HG03039 (cell line): ENCODE results near the gene ITGA4.

Experiments
- ATAC-seq: cut with Tn5 transposase; IDR thresholded peaks from one replicate; pipeline ENCODE4 v1.9.1; 2021; ENCODE audit warnings: mild to moderate bottlenecking, moderate library complexity; ENCODE audit not compliant: unreplicated experiment

The ITGA4 gene

DNA sequence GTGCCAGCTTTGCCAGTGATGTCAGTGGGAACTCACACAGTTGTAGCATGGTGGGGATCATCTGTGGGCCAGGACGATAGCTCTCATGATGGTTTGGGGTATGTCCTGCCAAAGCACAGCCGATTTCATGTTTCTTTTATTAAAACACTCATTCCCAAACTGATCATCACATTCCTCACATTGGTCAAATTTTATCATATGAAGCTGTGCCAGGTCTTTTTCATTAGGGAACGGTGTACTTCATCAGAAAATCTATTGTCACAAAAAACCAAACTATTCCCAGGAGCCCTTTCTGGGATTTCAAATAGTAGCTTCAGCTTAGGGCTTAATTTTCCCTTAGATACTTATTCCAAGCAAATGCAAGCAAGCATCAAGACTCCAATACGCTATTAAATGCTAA is 42.0 kb downstream of the ITGA4 start:
- no peak for ATAC-seq

DNA sequence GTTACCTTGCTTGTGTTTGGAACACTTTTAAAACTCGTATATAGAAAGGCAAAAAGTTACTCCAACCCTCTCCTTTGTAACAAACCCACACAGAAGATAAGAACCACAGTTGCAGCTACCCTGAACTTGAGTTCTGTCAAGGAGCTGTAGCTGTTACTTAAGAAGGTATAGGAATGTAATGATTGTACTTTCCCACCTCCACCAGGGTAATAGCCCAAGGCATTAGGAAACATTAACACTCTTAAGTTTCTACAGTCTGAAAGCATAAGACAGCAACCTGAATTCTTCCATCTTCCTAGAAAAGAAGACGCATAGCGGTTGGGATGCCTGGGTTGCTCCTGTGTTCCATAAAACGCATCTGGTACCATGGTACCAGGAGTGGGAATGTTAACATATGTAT is 43.0 kb downstream of the ITGA4 start:
- no peak for ATAC-seq

DNA sequence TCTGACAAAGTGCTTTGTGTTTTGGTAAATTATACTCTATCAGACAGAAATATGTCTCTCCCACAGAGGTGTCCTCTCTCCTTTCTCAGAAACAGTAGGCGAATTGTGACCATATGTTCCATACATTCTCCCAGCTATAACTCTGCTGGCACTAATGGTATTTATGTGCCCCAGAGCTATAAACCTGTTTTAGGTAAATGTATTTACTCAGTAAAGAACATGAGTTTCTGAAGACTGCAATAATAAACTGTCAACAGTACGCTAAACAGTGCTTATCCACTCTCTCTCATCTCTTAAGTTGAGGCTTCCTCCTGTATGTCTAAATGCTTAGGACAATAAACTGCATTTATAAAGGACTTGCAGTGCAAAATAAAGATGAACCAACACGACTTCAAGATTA is 58.5 kb downstream of the ITGA4 start:
- ATAC-seq: no peak

DNA sequence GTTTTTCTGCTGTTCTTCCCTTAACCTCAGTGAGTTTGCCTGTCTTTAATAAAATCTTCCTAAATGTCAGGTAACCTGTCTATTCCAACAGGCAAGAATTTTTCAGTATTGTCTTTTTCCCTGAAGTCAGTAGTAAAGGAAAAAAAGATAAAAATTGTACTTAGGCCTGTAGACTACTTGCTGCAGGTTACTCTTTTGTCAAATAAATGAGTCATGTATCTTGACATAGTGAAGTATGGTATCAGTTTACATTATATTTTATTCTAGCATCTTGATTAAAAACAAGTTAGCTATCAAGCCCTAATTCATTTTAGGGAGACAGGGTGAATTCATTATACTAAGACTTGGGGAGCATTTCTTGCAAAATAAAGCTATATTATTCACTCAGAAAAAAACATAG is 59.8 kb downstream of the ITGA4 start:
- no peak for ATAC-seq

DNA sequence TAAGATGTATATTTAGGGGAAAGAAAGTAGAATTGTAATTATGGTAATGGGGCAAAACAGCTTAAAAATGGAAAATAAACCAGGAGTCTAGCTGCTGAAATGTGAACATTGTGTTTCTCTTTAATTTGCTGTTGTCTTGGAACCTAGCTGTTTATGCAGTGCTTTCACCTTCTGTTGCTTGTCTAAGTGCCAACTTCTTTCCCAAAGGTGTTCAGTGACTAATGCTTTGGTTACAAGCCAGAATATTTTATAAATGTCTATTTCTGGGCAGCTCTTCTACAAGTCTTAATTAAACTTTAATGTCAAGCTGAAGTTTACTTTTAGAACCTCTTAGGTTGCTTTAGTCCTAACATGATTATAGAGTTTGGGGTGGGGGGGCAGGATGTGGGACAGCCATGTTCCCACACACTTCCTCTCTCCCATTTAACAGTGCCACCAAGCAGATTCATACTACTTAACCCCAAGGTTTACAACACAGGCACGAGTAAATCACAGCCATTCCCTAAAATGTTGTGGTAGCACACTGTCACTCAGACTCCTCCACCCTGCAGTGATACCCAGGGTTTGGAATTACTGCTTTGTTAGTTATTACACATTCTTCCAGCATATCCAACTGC is 60.6 kb downstream of the ITGA4 start:
- ATAC-seq: no peak

DNA sequence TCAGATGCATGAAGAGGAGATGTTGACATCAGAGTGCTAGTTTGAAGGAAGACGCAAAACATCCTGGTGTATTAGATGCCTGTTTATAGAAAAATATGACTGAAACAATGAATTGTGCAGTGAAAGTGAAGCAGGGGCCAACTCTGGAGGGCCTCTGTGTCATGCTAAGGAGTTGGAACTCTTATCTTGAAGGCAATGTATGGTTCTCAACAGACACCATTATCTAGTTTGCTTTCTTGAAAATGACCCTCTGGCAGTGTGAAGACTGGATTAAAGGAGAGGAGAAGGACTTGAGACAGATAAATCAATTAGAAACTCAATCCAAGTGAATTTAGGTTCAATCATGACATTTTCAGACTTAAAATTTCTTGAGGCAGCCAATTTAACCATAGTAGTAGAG is 63.1 kb downstream of the ITGA4 start:
- ATAC-seq: no peak

DNA sequence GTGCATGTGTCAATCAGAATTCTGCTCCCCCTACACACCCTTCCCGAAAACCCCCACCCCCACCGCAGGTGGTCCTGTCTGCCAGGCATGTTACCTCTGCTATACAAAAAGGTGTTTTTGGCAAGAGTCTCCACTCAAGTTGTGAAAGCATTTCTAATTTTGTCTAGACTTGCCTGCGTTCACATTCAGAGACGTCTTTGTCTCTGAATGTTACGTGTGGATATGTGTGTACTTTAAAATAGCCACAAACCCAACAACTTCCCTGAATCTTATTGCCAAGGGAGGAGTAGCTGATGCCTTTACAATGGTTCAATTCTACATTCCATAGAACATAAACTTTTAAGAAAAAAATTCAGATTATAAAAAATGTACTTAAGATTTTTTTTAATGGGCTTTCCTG is 66.6 kb downstream of the ITGA4 start:
- no peak for ATAC-seq

DNA sequence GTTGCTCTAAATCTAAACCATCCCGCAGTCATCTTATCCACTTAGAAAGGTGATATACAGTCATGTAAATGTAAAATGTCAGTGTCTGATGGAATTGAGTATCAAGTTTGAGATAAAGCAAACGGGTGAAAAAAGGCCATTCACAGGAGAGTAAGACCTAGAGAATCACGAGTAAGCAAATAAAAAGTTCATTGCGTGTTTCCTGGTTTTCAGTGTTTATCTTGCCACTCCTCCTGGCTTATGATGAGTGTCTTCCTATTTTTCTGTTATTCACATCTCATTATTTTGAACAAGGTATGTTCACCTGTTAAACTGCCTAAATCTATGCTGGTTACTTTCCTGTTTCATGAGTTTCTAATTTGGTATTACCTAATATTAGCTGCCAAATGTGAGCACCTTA is 68.8 kb downstream of the ITGA4 start:
- no peak for ATAC-seq

DNA sequence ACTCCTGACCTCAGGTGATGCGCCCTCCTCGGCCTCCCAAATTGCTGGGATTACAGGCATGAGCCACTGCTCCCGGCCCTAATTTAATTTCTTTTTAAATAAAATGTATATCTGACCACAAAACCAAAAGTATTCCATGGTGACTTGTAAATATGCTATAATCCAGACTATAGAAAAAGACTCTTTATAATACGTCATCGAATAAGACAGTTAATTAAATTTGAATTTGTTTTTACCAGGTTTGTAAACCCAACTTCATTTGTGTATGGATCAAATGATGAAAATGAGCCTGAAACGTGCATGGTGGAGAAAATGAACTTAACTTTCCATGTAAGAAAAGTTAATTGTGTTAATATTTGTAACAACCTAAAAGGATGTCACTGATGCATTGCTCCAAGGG is 69.9 kb downstream of the ITGA4 start:
- ATAC-seq: no peak

DNA sequence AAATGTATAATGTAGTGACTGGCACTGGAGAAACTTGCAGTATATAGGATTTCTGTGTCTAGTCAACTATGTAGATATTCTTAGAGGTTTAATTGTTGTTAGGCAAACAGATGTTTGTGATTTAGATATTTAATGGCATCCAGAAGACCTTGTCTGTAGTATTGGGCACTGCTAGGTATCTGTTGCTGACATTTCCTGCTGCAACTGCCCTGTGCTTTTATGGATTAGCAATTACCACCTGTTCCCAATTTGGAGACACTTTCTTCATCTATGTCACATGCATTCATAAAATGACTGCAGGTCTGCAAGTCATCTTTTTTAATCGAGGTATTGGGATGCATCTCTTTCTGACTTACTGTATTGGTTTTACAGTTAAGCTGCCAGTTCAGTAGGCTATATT is 71.3 kb downstream of the ITGA4 start:
- no peak for ATAC-seq

DNA sequence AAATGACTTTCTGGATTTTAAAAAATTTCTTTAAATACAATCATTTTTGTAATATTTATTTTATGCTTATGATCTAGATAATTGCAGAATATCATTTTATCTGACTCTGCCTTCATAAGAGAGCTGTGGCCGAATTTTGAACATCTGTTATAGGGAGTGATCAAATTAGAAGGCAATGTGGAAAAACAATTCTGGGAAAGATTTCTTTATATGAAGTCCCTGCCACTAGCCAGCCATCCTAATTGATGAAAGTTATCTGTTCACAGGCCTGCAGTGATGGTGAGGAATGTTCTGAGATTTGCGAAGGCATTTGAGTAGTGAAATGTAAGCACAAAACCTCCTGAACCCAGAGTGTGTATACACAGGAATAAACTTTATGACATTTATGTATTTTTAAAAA is 79.5 kb downstream of the ITGA4 start:
- ATAC-seq: no peak

DNA sequence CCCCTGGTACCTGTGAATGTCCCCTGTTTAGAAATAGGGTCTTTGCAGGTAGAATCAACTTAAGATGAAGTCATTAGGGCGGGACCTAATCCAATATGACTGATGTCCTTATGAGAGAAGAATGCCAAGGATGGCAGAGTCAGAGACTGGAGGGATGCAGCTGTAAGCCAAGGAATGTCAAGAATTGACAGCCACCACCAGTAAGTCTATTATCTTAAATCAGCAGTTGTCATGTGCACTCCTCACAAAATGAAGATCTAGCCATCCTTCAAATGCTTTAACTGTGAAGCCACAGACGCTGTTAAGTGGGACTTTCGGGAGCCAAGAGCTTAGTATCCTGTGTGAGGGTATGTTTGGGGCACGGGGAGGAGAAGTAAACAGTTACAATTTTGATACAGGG is 83.2 kb downstream of the ITGA4 start:
- no peak for ATAC-seq

DNA sequence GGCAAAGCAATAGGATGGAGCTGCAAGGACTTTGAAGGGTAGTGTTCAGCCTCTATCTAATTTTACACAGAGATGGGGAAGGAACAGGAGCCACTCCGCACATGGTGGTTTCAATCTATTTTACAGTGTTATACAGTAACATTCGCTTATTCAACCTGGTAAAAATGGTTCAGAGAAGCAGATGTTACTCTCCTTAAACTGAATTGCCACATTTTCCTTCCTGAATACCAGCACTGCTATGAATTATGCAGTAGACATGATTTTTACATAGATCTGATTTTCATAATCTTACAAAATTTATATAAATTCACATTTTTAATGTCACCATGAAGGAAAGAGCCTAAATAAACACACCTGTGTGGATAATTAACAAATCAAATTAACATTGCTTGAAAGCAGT is 85.0 kb downstream of the ITGA4 start:
- no peak for ATAC-seq

DNA sequence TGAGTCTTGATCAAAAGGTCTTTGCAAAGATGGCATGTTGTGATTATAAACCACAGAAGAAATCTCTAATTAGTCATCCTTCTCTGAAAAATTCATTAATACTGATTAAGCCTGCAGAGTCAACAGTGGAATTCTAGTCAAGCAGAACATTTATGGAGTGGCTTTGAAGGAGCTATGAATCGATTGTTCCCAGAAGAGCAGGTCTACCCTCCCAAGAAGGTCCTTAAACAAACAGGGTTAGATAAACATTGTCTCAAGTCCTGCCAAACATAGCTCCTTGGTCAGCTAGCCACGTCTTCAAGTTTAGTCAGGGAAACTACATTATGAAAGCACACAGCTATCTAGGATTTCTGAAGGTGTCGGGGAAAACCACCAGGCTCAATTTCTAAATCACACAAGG is 88.9 kb downstream of the ITGA4 start:
- no peak for ATAC-seq

DNA sequence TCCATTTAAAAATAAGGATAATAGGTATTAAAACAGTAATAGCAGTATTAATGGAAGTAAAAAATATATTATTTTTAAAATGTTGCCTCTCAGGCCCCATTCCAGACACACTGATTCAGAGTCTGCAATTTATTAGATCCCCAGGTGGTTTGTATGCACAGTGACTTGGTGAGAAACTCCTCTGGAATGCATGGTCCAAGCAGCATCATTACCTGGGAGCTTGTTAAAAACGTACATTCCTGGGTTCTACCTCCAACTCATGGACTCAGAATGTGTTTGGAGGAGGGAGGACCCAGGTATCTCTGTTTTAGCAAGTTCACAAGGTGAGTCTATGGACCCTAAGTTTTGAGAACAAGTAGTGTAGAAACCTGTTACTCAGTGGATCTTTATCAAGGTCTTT is 95.6 kb downstream of the ITGA4 start:
- ATAC-seq: no peak

DNA sequence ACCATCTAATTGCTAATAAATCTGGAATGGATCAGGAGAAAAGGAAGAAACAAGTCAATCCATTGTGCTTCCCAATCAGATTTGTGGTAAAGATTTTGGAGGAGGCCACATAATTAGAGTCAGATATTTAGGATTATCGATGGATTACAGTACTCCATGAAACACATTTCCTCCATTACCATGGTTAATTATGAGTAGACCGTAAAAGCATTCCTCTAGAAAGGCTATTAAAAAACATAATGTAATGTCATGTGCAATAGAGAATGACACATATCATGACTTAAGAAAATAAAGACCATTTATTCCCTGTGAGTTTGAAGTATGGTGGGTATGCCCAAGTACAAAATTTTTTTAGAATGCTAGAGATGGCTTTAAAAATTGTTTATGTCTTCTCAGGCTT is 96.1 kb downstream of the ITGA4 start:
- ATAC-seq: no peak

DNA sequence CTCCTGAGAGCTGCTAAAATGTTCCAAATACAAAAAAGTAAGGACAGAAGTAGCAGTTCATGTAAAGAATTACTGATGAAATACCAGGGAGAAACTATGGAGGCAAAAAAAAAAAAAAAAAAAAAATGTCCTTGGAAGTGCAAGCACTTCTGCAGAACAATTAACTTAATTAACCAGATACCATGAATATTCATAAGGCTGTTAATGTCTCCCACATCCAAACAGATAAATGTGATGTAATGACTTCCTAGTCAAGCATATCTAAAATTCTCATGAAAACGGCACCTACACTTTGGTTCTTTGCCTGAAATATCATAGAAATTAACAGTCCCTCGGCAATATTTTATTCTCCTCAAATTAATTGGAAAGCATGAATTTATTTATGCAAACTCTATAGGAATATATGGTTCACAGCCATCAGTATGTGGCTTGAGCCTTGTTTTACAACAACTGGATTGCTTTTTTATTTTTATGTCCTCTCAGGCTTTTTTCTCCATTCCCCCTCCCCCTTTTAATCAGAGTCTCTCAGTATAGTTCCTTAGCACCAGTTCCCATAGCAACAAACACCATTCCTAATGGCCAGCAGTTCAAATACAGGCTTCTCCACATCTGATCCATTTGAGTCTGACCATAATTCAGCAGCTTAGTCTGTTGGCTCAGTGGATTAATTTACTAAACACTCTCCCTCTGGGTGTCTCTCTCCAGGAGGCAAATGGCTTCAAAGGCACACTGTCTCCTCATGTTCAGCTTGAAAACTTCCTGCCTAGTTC is 97.1 kb downstream of the ITGA4 start:
- ATAC-seq: no peak

DNA sequence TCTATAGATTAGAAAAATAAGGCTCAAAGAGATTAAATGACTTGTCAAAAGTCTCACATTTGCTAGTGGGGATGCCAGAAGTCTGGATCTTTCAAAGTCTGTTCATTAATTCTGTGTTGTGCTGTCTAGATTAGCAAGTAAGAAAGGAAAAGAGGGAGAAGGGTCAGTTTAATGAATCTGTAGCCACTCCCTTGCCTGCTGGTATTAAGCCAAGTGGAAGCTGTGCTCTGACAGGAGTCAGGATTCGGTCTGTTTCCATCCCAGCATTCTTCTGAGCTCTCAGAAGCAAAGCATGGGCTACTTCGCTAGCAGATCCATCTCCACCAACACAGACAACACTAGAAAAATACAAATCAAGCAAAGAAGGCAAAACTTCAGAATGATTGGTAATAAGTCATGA is 101.2 kb downstream of the ITGA4 start:
- no peak for ATAC-seq

DNA sequence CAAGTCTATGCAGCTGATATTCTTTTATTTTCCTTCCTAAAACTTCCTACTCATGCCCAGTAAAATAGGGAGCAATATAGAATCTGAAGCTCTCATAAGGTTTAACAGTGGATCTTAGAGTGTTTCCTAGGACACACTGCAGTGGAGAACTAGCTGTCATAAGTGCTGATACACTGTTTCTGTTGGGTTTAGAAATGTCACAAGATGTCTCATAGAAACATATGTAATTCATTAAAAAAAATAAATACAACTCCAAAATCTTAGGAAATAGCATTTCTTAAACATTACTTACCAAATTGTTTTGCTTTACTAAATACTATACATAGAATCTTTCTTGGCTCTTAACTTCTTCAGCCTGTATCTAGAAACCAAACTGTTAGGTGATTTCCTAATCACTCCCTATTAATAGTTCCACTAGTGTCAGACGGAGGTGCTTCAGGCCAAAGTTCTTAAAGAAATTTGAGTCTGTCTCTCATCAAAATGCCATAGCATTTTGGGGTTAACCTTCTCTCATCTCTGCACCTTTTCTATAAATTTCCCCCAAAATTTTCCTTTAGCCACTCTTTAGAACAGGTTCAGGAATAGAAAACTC is 106.0 kb downstream of the ITGA4 start:
- no peak for ATAC-seq

DNA sequence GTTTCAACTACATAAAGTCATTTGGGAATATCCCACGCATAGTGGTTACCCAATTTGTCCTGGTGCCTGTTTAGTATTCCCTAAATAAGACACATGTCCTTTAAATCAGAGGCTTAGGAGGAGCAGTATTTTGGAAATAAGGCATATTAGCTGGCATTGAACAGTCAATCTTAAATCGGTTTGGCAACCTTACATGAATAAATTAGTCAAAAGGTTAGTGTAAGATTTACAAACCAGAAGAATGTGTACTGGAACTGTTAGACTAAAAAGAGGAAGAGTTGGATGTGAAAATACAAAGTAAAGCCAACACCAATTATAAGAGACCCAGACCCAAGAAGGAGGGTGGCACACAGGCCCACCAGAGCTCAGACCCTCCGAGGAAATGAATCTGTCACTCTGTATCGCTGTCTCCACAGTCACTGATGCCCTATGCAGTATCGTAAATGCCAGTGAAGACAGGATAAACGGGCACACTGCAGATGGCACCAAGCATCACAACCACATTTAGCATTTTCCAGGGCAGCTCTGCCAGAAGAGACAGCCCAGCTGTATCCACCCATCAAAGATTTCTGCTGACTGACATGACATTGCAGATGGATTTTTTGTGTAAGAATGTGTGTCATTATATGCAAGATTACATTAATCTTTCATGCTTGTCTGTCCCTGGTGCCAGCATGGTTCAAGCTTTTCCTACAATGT is 109.3 kb downstream of the ITGA4 start:
- ATAC-seq: no peak

DNA sequence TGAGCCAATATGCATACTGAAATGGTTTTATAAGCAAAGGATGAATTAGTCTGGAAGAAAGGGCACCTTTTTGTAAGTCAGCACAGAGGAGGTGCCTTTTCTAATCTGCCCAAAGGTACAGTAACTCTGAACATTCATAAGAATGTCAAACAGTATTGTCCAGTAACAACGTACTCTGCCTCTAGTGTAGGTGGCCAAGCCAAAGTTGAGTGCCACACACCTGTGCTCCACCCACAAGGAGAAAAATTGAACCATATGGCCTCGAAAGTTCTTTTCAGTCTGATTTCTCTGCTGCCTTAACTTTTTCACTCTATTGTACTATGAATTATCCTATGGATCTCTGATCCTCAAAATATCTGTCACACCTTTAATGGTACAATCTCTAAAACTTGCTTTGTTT is 112.9 kb downstream of the ITGA4 start:
- ATAC-seq: no peak
